DOHH2 (cell line): ENCODE measurements around the gene KIRREL2.

Source experiments
- H3F3A ChIP-seq: fragments of 200-600 bp; sonication (generic), shearing (Covaris generic); 2 replicates; pipeline ENCODE4 v1.6.0; 2016; ENCODE audit warnings: antibody characterized with exemption, mild to moderate bottlenecking; ENCODE audit not compliant: control insufficient read depth, insufficient read depth
- H3K27ac ChIP-seq: fragments of 200-600 bp; sonication (generic); 2 replicates; pipeline ENCODE4 v1.5.1; 2014; ENCODE audit warnings: low read depth, mild to moderate bottlenecking, low read length, moderate library complexity
- H3K27me3 ChIP-seq: fragments of 200-600 bp; sonication (generic); 2 replicates; pipeline ENCODE4 v1.6.1; 2014; ENCODE audit warnings: mild to moderate bottlenecking, low read length, mixed read lengths; ENCODE audit not compliant: control insufficient read depth
- H3K36me3 ChIP-seq: fragments of 200-600 bp; sonication (generic); 2 replicates; pipeline ENCODE4 v1.6.1; 2014; ENCODE audit warnings: mild to moderate bottlenecking, low read length, moderate library complexity, mixed read lengths; ENCODE audit not compliant: control insufficient read depth
- H3K4me1 ChIP-seq: fragments of 200-600 bp; sonication (generic); 2 replicates; pipeline ENCODE4 v1.6.1; 2014; ENCODE audit warnings: mild to moderate bottlenecking, low read length, mixed read lengths; ENCODE audit not compliant: control insufficient read depth
- H3K4me2 ChIP-seq: fragments of 200-600 bp; sonication (generic); 2 replicates; pipeline ENCODE4 v1.6.0; 2014; ENCODE audit warnings: mild to moderate bottlenecking, low read length, moderate library complexity
- H3K4me3 ChIP-seq: fragments of 200-600 bp; sonication (generic); 2 replicates; pipeline ENCODE4 v1.5.1; 2014; ENCODE audit warnings: mild to moderate bottlenecking, low read length, mixed read lengths
- H3K79me2 ChIP-seq: fragments of 200-600 bp; sonication (generic); 2 replicates; pipeline ENCODE4 v1.6.1; 2014; ENCODE audit warnings: mild to moderate bottlenecking, low read length, mixed read lengths; ENCODE audit not compliant: control insufficient read depth
- H3K9me2 ChIP-seq: fragments of 200-600 bp; sonication (generic); replicated peaks from 2 replicates; pipeline ENCODE4 v1.6.1; 2014; ENCODE audit warnings: mild to moderate bottlenecking, low read length, mixed read lengths; ENCODE audit not compliant: control insufficient read depth
- H3K9me3 ChIP-seq: fragments of 200-600 bp; sonication (generic); 2 replicates; pipeline ENCODE4 v1.6.1; 2014; ENCODE audit warnings: antibody characterized with exemption, low read length, mixed read lengths; ENCODE audit not compliant: control insufficient read depth, insufficient read depth
- H4K20me1 ChIP-seq: fragments of 200-600 bp; sonication (generic); 2 replicates; pipeline ENCODE4 v1.6.0; 2014; ENCODE audit warnings: low read depth, mild to moderate bottlenecking, antibody characterized with exemption, low read length, moderate library complexity; ENCODE audit not compliant: control insufficient read depth, insufficient read depth
- EZH2phosphoT487 ChIP-seq: fragments of 200-600 bp; sonication (generic); IDR thresholded peaks from 2 replicates; pipeline ENCODE4 v1.6.1; 2017; ENCODE audit warnings: borderline replicate concordance, mild to moderate bottlenecking, antibody characterized with exemption, low read length, moderate library complexity, mixed read lengths
- TF ChIP-seq, protein P1 (sequence below): fragments of 200-600 bp; sonication (generic); IDR thresholded peaks from one replicate; pipeline ENCODE4 v1.5.1; 2014; ENCODE audit warnings: antibody characterized with exemption, mild to moderate bottlenecking, low read depth, low read length; ENCODE audit not compliant: poor library complexity, severe bottlenecking

KIRREL2 gene

GRCh38 chr19:35898499-35898809 is 41.7 kb downstream of the KIRREL2 start:
- peaks cover 67% of the 10 kb centered on the region for H3K79me2 ChIP-seq
- peak overlapping the region; percentile 94 for H3K27ac ChIP-seq
- H3K27me3 ChIP-seq: no peaks in the 10 kb centered on the region
- peak overlapping the region; percentile 99 for H3K4me2 ChIP-seq
- peaks cover 36% of the 10 kb centered on the region for H3K4me1 ChIP-seq
- no peaks in the 10 kb centered on the region for H3K9me3 ChIP-seq
- H4K20me1 ChIP-seq: peaks cover 18% of the 10 kb centered on the region
- H3K4me3 ChIP-seq: peak overlapping the region; percentile 87
- peaks cover 11% of the 10 kb centered on the region for H3F3A ChIP-seq
- peaks cover 62% of the 10 kb centered on the region for H3K36me3 ChIP-seq
- H3K9me2 ChIP-seq: no peaks in the 10 kb centered on the region
- TF ChIP-seq, protein P1, sequence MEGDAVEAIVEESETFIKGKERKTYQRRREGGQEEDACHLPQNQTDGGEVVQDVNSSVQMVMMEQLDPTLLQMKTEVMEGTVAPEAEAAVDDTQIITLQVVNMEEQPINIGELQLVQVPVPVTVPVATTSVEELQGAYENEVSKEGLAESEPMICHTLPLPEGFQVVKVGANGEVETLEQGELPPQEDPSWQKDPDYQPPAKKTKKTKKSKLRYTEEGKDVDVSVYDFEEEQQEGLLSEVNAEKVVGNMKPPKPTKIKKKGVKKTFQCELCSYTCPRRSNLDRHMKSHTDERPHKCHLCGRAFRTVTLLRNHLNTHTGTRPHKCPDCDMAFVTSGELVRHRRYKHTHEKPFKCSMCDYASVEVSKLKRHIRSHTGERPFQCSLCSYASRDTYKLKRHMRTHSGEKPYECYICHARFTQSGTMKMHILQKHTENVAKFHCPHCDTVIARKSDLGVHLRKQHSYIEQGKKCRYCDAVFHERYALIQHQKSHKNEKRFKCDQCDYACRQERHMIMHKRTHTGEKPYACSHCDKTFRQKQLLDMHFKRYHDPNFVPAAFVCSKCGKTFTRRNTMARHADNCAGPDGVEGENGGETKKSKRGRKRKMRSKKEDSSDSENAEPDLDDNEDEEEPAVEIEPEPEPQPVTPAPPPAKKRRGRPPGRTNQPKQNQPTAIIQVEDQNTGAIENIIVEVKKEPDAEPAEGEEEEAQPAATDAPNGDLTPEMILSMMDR: no peak
- no peak for TF ChIP-seq EZH2phosphoT487

GRCh38 chr19:35899547-35900214 is 43.0 kb downstream of the KIRREL2 start:
- H3K27ac ChIP-seq: peak overlapping the region; percentile 94
- peak overlapping the region; percentile 87 for H3K4me3 ChIP-seq
- H3F3A ChIP-seq: peaks cover 18% of the 10 kb centered on the region
- H3K4me1 ChIP-seq: peaks cover 47% of the 10 kb centered on the region
- TF ChIP-seq, protein P1: no peak
- no peak for TF ChIP-seq EZH2phosphoT487
- H3K79me2 ChIP-seq: peaks cover 64% of the 10 kb centered on the region
- H3K4me2 ChIP-seq: peak overlapping the region; percentile 99
- H3K9me2 ChIP-seq: no peaks in the 10 kb centered on the region
- peaks cover 18% of the 10 kb centered on the region for H4K20me1 ChIP-seq
- H3K9me3 ChIP-seq: no peaks in the 10 kb centered on the region
- H3K27me3 ChIP-seq: no peaks in the 10 kb centered on the region
- peaks cover 50% of the 10 kb centered on the region for H3K36me3 ChIP-seq

DNA sequence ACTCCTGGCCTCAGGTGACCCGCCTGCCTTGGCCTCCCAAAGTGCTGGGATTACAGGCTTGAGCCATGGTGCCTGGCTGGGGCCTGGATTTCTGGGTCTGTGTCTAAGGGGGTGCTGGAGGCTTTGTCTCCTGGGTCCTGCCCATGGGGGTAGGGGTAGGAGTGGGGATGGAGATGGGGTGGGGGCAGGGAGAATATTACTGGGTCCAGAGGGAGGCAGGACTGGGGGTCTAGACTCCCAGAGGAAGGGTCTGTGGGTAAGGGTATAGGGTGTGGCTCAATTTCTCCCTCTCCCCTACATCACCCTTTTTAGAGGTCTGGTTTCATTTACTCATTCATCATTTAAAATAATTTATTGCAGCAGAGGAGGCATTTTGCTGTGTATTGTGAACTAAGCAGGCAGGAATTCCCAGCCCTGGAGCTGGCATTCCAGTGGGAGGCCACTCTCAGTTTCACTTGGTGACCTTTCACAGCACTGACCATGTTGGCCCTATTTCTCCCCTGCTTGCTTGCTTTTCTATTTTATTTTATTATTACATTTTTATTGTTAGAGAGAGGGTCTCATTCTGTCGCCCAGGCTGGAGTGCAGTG is 44.4 kb downstream of the KIRREL2 start:
- H3K4me2 ChIP-seq: peak overlapping the region; percentile 99
- peak overlapping the region; percentile 94 for H3K27ac ChIP-seq
- no peaks in the 10 kb centered on the region for H3K9me2 ChIP-seq
- no peaks in the 10 kb centered on the region for H3K27me3 ChIP-seq
- H3F3A ChIP-seq: peaks cover 22% of the 10 kb centered on the region
- peaks cover 55% of the 10 kb centered on the region for H3K4me1 ChIP-seq
- no peaks in the 10 kb centered on the region for H3K9me3 ChIP-seq
- peaks cover 13% of the 10 kb centered on the region for H4K20me1 ChIP-seq
- peaks cover 35% of the 10 kb centered on the region for H3K36me3 ChIP-seq
- H3K79me2 ChIP-seq: peaks cover 58% of the 10 kb centered on the region
- H3K4me3 ChIP-seq: peak overlapping the region; percentile 87
- TF ChIP-seq, protein P1: no peak
- TF ChIP-seq EZH2phosphoT487: no peak
